ENCODE data around the gene NCEH1.

Gene NCEH1

DNA sequence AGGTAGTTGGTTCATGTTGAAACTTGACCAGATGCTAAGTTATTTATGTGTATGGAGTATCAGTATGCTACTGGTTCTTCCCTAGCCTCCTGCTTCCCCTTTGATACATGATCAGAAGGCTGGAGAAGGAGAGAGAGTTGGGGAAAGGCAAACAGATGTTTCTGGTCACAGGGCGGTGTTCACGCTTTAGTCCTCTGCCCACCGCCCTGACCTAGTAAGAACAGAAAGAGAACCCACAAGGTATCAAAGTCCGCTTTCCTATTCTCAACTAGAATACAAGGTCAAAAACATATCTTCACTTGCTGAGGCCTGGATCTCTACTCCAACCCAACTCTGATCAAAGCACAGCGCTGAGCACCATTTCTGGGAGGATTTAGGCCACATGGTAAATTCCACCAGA, 55.5 kb downstream of the NCEH1 start:
- no peak for DNase-seq (ENCODE audit: low read depth)
- TF ChIP-seq, protein P1, sequence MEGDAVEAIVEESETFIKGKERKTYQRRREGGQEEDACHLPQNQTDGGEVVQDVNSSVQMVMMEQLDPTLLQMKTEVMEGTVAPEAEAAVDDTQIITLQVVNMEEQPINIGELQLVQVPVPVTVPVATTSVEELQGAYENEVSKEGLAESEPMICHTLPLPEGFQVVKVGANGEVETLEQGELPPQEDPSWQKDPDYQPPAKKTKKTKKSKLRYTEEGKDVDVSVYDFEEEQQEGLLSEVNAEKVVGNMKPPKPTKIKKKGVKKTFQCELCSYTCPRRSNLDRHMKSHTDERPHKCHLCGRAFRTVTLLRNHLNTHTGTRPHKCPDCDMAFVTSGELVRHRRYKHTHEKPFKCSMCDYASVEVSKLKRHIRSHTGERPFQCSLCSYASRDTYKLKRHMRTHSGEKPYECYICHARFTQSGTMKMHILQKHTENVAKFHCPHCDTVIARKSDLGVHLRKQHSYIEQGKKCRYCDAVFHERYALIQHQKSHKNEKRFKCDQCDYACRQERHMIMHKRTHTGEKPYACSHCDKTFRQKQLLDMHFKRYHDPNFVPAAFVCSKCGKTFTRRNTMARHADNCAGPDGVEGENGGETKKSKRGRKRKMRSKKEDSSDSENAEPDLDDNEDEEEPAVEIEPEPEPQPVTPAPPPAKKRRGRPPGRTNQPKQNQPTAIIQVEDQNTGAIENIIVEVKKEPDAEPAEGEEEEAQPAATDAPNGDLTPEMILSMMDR (IDR thresholded peaks at IDR 0.05; ENCODE audit: insufficient read depth, low read depth, low read length, missing control alignments), result no peak
- H3K4me3 ChIP-seq (ENCODE audit: low read depth, low read length), result no peak overlapping the region

DNA sequence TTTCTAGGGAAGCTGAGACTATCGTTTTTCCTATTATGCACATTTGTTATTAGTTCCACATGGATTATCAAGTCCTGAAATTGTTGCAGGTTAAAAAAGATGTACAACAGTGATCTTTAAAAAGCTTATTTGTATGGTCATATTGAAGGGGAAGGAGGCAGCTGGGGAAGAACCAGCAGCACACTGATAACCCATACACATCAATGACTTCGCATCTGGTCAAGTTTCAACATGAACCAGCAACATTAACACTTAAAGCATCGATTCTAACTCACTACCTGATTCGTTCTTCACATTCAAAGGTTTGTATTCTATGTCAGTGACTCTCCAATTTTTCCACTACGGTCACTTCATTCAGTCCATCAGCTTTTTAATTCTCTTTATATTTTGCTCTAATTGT, 56.4 kb downstream of the NCEH1 start:
- DNase-seq (ENCODE audit: low read depth), result no peak
- TF ChIP-seq, protein P1 (IDR thresholded peaks at IDR 0.05; ENCODE audit: insufficient read depth, low read depth, low read length, missing control alignments), result no peak
- no peak overlapping the region for H3K4me3 ChIP-seq (ENCODE audit: low read depth, low read length)

DNA sequence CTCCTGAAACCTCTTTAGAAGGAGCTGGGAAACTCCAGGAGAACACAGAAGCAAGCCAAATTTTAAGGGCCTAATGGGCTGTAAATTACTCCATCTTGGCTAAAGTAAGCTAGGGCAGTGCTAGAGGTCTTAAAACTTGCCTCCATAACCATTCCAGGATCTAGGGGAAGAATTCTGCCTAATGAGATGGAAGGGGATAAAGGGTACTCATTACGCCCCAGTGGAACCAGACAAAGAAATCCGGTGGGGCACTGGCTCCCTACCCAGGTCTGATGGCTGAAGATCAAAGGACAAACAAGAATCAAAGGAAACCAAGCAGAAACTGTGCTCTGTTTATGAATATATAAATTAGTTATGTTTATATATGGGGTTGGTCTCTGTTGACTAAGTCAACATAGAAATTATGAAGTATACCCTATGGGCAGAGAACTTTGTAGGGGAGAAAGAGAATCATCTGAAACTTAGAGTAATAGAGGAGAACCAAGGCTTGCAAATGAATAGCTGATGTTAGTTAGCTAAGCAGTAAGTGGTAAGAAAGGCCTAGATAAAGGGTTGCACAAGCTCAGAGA, 57.8 kb downstream of the NCEH1 start:
- no peak for DNase-seq (ENCODE audit: low read depth)
- TF ChIP-seq, protein P1 (IDR thresholded peaks at IDR 0.05; ENCODE audit: insufficient read depth, low read depth, low read length, missing control alignments), result no peak

DNA sequence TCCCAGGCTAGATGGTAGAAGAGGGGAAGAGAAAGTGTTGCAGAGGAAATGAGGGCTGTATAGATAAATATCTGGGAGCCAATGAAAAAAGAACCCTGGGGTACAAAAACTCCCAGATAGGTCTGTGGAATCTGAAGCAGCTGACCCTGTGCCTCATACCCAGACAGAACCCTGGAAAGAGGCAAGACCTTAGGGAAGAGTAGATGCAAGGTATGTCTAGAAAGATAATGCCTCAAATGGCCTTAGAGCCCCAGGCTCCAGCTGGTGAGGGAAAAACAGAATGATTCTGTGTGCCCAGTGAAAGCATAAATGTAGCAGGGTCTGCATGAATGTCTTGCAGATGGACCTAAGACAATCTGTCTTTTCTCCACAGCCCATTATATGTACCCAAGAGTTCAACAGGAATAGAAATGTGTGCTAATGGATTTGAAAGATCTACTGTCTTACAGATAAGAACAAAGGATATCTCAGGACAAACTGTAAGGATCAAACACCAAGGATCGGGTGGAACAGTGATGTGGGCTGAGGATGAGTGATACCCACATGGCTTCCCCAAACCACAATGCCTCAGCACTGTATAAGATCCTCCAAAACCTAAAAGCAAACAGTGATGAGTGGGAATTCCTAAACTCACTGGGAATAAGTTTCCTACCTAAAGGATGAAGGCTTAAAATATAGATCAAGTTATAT, 58.8 kb downstream of the NCEH1 start:
- DNase-seq (ENCODE audit: low read depth), result no peak
- H3K4me3 ChIP-seq (ENCODE audit: low read depth, low read length), result no peak overlapping the region
- TF ChIP-seq, protein P1 (IDR thresholded peaks at IDR 0.05; ENCODE audit: insufficient read depth, low read depth, low read length, missing control alignments), result no peak

More for the DNA sequence above, 57.8 kb downstream of the NCEH1 start:
- H3K4me3 ChIP-seq (ENCODE audit: low read depth, low read length), result no peak overlapping the region

DNA sequence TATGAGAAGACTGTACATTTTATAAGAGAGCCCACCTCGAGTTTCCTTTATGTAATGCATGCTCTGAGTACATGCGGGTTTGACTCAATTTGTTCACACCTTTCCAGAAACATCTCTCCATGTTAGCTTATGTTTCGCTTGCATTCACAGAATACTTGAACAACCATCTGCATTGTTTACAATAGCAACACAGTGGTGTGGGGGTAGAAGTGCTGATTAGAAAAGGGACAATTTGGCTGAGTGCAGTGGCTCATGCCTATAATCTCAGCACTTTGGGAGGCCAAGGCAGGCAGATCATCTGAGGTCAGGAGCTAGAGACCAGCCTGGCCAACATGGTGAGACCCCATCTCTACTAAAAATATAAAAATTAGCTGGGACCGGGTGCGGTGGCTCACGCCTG, 60.9 kb downstream of the NCEH1 start:
- no peak overlapping the region for H3K4me3 ChIP-seq (ENCODE audit: low read depth, low read length)
- no peak for DNase-seq (ENCODE audit: low read depth)
- TF ChIP-seq, protein P1 (IDR thresholded peaks at IDR 0.05; ENCODE audit: insufficient read depth, low read depth, low read length, missing control alignments), result no peak

DNA sequence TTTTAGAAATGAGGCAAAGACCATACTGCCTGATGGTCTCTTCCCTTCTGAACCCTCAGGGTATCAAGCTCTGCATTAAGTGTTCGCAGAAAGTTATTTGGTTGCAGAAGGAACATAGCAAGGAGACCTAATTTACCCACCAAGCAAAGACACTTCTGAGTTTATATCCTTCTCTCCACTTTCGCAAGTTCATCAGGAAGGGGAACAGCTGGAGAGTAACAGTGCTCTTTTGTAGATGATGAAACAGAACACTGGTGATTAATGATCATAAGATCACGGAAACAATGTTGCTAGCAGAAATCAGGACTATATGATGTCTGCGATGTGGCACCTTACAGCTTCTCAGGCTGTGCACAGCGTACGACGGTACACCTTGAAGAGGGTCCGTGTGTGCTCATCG, 62.1 kb downstream of the NCEH1 start:
- no peak for DNase-seq (ENCODE audit: low read depth)
- no peak overlapping the region for H3K4me3 ChIP-seq (ENCODE audit: low read depth, low read length)

More for the DNA sequence above, 62.1 kb downstream of the NCEH1 start:
- TF ChIP-seq, protein P1 (IDR thresholded peaks at IDR 0.05; ENCODE audit: insufficient read depth, low read depth, low read length, missing control alignments), result no peak
